Measurements from ENCODE around the gene ADAMTSL3. TPM values are rescaled to one million over a fixed set of nuclear protein-coding genes. Genes with fewer than 3 reads are reported as not detected.
"Not testable (repeated sequence)": the region's sequence is repeated elsewhere in the genome, so short reads cannot be mapped to it uniquely, and the experiment has no call there.

The ADAMTSL3 gene
- total RNA-seq, 1 experiment from 2014 or later, result 0.05 TPM

- Histone ChIP-seq H3K36me3 (ENCODE audit: control insufficient read depth in 1 of 2, insufficient read depth in 2 of 2, low read length in 2 of 2) (no peaks in the 10 kb centered on the region), H3K4me3 (replicated peaks in 1 of 2; ENCODE audit: low read depth in 1 of 2, low read length in 2 of 2) (no peak overlapping the region), H4K20me1 (ENCODE audit: insufficient read depth) (no peaks in the 10 kb centered on the region), H3K4me2 (ENCODE audit: low read length) (no peak overlapping the region), H3K79me2 (ENCODE audit: insufficient read depth, low read length) (no peaks in the 10 kb centered on the region), H3K27ac (ENCODE audit: low read depth, low read length) (no peak overlapping the region), H2AFZ (ENCODE audit: low read depth, low read length, poor library complexity, severe bottlenecking) (no peak overlapping the region), H3K9me2 (ENCODE audit: insufficient read depth) (no peaks in the 10 kb centered on the region), H3K4me1 (ENCODE audit: control insufficient read depth in 1 of 2, insufficient read depth in 2 of 2, low read length in 2 of 2) (no peaks in the 10 kb centered on the region), H3K9me3 (ENCODE audit: control insufficient read depth in 1 of 2, insufficient read depth in 1 of 2, low read depth in 1 of 2, low read length in 2 of 2) (no peaks in the 10 kb centered on the region), H3K27me3 (ENCODE audit: insufficient read depth, low read length) (peaks cover 8% of the 10 kb centered on the region; the same call in 1 of the 2 replicates), H3K9ac (ENCODE audit: low read length) (no peak overlapping the region)
- BruUV-seq (replicated peaks), result no TSS peak
- ChIA-PET RAD21 (ENCODE audit: low non-redundant PET in 1 of 2, low total read pairs in 2 of 2, uncharacterized antibody in 2 of 2, unreplicated experiment in 2 of 2) (no interaction called here), CTCF (no interaction called here), POLR2A (no interaction called here)
- TF ChIP-seq FOSL1 (IDR thresholded peaks at IDR 0.05; ENCODE audit: low read depth) (no peak), YY1 (IDR thresholded peaks at IDR 0.05; ENCODE audit: extremely low read depth, insufficient replicate concordance, low read depth, low read length) (no peak), SRF (IDR thresholded peaks at IDR 0.05; ENCODE audit: low read depth) (no peak), ATF3 (IDR thresholded peaks at IDR 0.05) (no peak), TCF7L2 (IDR thresholded peaks at IDR 0.05; ENCODE audit: borderline replicate concordance, extremely low read depth, insufficient read depth, insufficient read length) (no peak), SP1 (IDR thresholded peaks at IDR 0.05; ENCODE audit: low read depth) (no peak), ZFX (IDR thresholded peaks at IDR 0.05) (no peak)
- TF ChIP-seq, protein P1, sequence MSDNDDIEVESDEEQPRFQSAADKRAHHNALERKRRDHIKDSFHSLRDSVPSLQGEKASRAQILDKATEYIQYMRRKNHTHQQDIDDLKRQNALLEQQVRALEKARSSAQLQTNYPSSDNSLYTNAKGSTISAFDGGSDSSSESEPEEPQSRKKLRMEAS (IDR thresholded peaks at IDR 0.05), result no peak
- intact Hi-C loops (cut with micrococcal nuclease), result no loop called here
- ATAC-seq (no peak), DNase-seq (ENCODE audit: low read depth, low spot score) (no peak)
Observed at GRCh38 chr15:84081391-84082168, 427.7 kb downstream of the ADAMTSL3 start.

DNA sequence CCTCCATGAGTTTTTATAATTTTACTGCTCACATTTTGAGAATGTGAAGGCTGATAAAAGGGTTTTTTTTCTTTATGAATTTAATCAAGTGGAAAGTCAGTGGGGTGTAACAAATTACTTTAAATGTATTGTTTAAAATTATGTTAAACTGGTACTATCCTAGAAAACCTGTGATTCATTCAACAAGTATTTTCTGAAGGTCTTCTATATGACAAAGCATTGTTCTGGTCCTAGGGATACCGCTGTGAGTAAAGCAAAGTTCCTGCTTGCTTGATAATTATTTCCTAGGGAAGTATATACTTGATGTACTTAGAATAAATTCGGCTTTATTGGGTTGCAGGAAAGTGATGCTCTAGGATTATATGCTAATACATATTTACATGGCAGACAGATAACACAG lies 428.8 kb downstream of the ADAMTSL3 start:
- Histone ChIP-seq H2AFZ (ENCODE audit: low read depth, low read length, poor library complexity, severe bottlenecking) (no peak overlapping the region), H3K9ac (ENCODE audit: low read length) (no peak overlapping the region), H4K20me1 (ENCODE audit: insufficient read depth) (no peaks in the 10 kb centered on the region), H3K27me3 (ENCODE audit: insufficient read depth, low read length) (peaks cover 8% of the 10 kb centered on the region; the same call in 1 of the 2 replicates), H3K4me1 (ENCODE audit: control insufficient read depth in 1 of 2, insufficient read depth in 2 of 2, low read length in 2 of 2) (no peaks in the 10 kb centered on the region), H3K27ac (ENCODE audit: low read depth, low read length) (no peak overlapping the region), H3K36me3 (ENCODE audit: control insufficient read depth in 1 of 2, insufficient read depth in 2 of 2, low read length in 2 of 2) (no peaks in the 10 kb centered on the region), H3K79me2 (ENCODE audit: insufficient read depth, low read length) (no peaks in the 10 kb centered on the region), H3K9me3 (ENCODE audit: control insufficient read depth in 1 of 2, insufficient read depth in 1 of 2, low read depth in 1 of 2, low read length in 2 of 2) (no peaks in the 10 kb centered on the region), H3K9me2 (ENCODE audit: insufficient read depth) (no peaks in the 10 kb centered on the region), H3K4me2 (ENCODE audit: low read length) (no peak overlapping the region), H3K4me3 (replicated peaks in 1 of 2; ENCODE audit: low read depth in 1 of 2, low read length in 2 of 2) (no peak overlapping the region)
- ATAC-seq (no peak), DNase-seq (ENCODE audit: low read depth, low spot score) (no peak)
- intact Hi-C loops (cut with micrococcal nuclease), result no loop called here
- CTCF ChIA-PET, result no interaction called here
- TF ChIP-seq CEBPB (IDR thresholded peaks at IDR 0.05; ENCODE audit: low read depth) (no peak), EZH2 (IDR thresholded peaks at IDR 0.05) (no peak), SIN3A (IDR thresholded peaks at IDR 0.05; ENCODE audit: low read depth) (no peak), POLR2AphosphoS5 (IDR thresholded peaks at IDR 0.05; ENCODE audit: low read depth, low read length) (no peak), JUND (IDR thresholded peaks at IDR 0.05) (no peak)
- RAD21 ChIA-PET (ENCODE audit: low non-redundant PET in 1 of 2, low total read pairs in 2 of 2, uncharacterized antibody in 2 of 2, unreplicated experiment in 2 of 2), result no interaction called here
- no TSS peak for BruUV-seq (replicated peaks)
- POLR2A ChIA-PET, result no interaction called here

- H3K9ac ChIP-seq (ENCODE audit: low read length); H3K4me2 ChIP-seq (ENCODE audit: low read length); H2AFZ ChIP-seq (ENCODE audit: low read depth, low read length, poor library complexity, severe bottlenecking); RAD21 ChIA-PET (ENCODE audit: low non-redundant PET in 1 of 2, low total read pairs in 2 of 2, uncharacterized antibody in 2 of 2, unreplicated experiment in 2 of 2); H3K27ac ChIP-seq (ENCODE audit: low read depth, low read length); H3K4me3 ChIP-seq (replicated peaks in 1 of 2; ENCODE audit: low read depth in 1 of 2, low read length in 2 of 2); DNase-seq (ENCODE audit: low read depth, low spot score); intact Hi-C loops (cut with micrococcal nuclease); H3K9me3 ChIP-seq (ENCODE audit: control insufficient read depth in 1 of 2, insufficient read depth in 1 of 2, low read depth in 1 of 2, low read length in 2 of 2); POLR2A ChIA-PET; BruUV-seq (replicated peaks); H4K20me1 ChIP-seq (ENCODE audit: insufficient read depth); H3K4me1 ChIP-seq (ENCODE audit: control insufficient read depth in 1 of 2, insufficient read depth in 2 of 2, low read length in 2 of 2); H3K36me3 ChIP-seq (ENCODE audit: control insufficient read depth in 1 of 2, insufficient read depth in 2 of 2, low read length in 2 of 2); CTCF ChIA-PET; H3K27me3 ChIP-seq (ENCODE audit: insufficient read depth, low read length); H3K9me2 ChIP-seq (ENCODE audit: insufficient read depth); H3K79me2 ChIP-seq (ENCODE audit: insufficient read depth, low read length); ATAC-seq: not testable (repeated sequence)
Observed at GRCh38 chr15:84086071-84086470, 432.1 kb downstream of the ADAMTSL3 start.

Data from HCT116 (cell line).